Measurements from ENCODE around the gene ESRRB.

The ESRRB gene

DNA sequence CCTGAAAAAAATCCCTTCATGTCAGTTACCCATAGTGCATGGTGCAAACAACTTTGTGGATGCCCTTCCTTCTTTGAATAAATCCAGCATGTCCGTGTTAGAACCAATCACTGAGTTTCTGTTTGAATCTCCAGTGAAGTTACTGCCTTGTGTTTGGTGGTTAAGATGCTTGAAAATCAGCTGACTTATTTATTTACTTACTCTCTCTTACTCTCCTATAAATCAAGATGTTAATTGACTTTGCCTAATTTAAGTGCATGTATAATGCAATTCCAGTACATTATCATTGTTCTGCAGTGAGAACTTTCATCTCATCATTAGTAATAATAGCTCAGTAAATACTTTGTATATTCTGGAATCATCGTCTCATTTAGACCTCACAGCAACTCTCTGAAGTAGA, 114.2 kb downstream of the ESRRB start:
- no peak for DNase-seq (ENCODE audit: low read depth)
- H3K4me3 ChIP-seq (ENCODE audit: control insufficient read depth, low read depth, low read length), result no peak overlapping the region
- TF ChIP-seq, protein P1, sequence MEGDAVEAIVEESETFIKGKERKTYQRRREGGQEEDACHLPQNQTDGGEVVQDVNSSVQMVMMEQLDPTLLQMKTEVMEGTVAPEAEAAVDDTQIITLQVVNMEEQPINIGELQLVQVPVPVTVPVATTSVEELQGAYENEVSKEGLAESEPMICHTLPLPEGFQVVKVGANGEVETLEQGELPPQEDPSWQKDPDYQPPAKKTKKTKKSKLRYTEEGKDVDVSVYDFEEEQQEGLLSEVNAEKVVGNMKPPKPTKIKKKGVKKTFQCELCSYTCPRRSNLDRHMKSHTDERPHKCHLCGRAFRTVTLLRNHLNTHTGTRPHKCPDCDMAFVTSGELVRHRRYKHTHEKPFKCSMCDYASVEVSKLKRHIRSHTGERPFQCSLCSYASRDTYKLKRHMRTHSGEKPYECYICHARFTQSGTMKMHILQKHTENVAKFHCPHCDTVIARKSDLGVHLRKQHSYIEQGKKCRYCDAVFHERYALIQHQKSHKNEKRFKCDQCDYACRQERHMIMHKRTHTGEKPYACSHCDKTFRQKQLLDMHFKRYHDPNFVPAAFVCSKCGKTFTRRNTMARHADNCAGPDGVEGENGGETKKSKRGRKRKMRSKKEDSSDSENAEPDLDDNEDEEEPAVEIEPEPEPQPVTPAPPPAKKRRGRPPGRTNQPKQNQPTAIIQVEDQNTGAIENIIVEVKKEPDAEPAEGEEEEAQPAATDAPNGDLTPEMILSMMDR (IDR thresholded peaks at IDR 0.05; ENCODE audit: control insufficient read depth, insufficient read depth, low read depth, low read length, missing control alignments), result no peak

DNA sequence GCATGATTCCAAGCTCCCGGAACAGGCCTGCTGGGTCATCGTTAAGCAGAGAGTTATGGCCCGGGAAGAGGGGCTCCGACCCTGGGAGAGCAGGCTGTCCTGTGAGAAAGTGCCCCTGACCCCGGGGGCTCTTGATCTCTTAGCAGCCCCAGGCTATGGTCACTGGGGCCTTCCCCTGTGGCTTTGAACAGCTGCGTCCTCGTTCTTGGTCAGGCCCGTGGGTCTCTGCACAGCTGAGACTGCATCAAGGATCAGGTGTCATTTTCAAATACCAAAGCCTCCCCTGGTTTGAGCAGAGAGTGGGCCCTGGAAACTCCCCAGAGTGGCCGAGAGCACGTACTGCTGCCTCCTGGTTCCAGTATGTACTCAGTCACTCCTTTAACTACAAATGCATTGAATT, 114.8 kb downstream of the ESRRB start:
- H3K4me3 ChIP-seq (ENCODE audit: control insufficient read depth, low read depth, low read length), result no peak overlapping the region
- TF ChIP-seq, protein P1 (IDR thresholded peaks at IDR 0.05; ENCODE audit: control insufficient read depth, insufficient read depth, low read depth, low read length, missing control alignments), result no peak
- no peak for DNase-seq (ENCODE audit: low read depth)

DNA sequence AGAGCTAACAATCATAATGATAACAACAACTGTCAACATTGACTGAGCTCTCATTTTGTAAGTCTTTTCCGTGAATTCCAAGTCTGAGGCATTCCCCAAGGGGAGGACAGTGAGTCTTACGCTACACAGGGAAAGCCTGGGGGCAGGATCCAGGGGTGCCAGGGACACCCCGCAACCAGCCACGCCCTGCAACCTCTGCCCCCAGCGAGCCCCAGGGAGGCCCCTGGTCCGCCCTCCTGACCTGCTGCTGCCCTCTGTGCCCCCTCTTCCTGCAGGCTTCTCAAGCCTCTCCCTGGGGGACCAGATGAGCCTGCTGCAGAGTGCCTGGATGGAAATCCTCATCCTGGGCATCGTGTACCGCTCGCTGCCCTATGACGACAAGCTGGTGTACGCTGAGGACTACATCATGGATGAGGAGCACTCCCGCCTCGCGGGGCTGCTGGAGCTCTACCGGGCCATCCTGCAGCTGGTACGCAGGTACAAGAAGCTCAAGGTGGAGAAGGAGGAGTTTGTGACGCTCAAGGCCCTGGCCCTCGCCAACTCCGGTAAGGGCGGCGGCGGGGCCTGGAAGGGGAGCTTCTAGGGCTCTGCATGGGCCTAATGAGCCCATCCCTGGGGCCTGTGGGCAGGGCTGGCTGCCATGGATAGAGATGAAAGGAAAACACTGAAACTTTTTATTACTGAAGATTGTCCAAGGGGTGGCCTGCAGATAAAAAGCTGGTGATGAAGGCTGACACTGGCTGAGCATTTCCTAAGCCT, 115.4 kb downstream of the ESRRB start:
- no peak for DNase-seq (ENCODE audit: low read depth)
- TF ChIP-seq, protein P1 (IDR thresholded peaks at IDR 0.05; ENCODE audit: control insufficient read depth, insufficient read depth, low read depth, low read length, missing control alignments), result no peak

DNA sequence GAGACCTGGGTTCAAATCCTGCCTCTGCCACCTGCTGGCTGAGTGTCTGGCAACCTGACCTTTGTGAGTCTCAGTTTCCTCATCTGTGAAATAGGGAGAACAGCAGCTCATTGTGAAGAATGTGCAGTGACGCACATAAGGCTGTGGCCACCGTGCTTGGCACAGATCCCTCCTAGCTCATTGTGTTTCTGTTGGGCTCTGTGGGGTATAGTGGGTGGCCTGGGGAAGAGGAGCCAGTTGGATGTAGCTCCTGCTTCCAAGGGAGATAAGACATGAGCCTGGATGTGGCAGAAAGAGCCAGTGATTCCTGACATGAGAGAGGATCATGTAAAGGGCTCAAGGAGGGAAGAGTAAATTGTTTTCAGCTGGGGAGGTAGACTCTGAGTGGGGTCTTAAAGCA, 120.0 kb downstream of the ESRRB start:
- TF ChIP-seq, protein P1 (IDR thresholded peaks at IDR 0.05; ENCODE audit: control insufficient read depth, insufficient read depth, low read depth, low read length, missing control alignments), result no peak
- DNase-seq (ENCODE audit: low read depth), result no peak

More for the DNA sequence above, 115.4 kb downstream of the ESRRB start:
- no peak overlapping the region for H3K4me3 ChIP-seq (ENCODE audit: control insufficient read depth, low read depth, low read length)

DNA sequence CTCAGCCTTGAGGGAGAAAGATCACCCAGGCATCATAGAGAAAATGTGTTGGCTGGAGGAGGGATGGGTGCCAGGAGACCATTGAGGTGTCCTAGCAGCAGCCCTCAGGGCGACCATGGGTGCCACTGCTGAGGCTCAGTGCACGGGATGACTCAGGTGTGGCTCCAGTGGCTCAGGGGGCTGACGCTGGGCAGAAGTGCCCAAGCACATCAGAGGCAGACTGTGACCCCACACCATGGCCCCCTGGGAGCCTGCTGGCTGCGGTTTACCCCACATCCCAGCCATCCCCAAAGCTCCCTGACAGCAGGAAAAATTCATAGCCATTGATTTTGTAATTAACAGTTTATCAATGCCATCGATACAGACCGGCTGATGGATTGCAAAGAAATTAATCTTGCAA, 120.7 kb downstream of the ESRRB start:
- DNase-seq (ENCODE audit: low read depth), result no peak
- TF ChIP-seq, protein P1 (IDR thresholded peaks at IDR 0.05; ENCODE audit: control insufficient read depth, insufficient read depth, low read depth, low read length, missing control alignments), result no peak

More for the DNA sequence above, 120.0 kb downstream of the ESRRB start:
- no peak overlapping the region for H3K4me3 ChIP-seq (ENCODE audit: control insufficient read depth, low read depth, low read length)

DNA sequence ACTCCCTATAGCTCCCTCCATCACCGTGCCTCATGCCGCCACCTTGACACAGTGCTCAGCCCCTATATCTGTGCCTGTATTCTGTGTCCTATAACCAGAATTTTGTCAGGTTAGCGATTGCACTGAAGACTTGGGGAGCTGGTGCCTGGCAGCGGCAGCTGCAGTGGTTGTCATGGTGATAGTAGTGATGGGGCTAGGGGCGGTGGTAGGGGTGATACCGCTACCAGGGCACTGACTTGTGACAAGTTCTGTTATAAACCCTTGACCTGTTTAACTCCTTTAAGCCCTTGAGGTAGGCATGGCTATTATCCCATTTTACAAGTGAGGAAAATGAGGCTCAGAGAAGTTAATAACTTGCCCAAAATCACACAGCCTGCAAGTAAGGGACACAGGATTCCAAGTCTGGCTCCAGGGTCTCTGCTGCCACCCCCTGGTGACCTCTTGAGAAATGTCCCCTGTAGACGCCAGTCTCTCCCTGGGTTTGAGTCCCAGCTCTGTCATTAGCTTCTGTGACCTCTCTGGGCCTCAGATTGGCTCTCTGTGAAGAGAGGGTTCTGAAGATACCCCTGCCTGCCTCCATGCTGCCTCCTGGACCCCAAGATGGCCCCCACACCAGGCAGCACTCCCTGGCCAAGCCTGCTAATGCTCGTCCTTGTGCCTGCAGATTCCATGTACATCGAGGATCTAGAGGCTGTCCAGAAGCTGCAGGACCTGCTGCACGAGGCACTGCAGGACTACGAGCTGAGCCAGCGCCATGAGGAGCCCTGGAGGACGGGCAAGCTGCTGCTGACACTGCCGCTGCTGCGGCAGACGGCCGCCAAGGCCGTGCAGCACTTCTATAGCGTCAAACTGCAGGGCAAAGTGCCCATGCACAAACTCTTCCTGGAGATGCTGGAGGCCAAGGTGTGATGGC, 121.9 kb downstream of the ESRRB start:
- DNase-seq (ENCODE audit: low read depth), result no peak
- TF ChIP-seq, protein P1 (IDR thresholded peaks at IDR 0.05; ENCODE audit: control insufficient read depth, insufficient read depth, low read depth, low read length, missing control alignments), result no peak
- no peak overlapping the region for H3K4me3 ChIP-seq (ENCODE audit: control insufficient read depth, low read depth, low read length)

More for the DNA sequence above, 120.7 kb downstream of the ESRRB start:
- H3K4me3 ChIP-seq (ENCODE audit: control insufficient read depth, low read depth, low read length), result no peak overlapping the region
